ENCODE measurements around the gene UCP3. TPM values are rescaled to one million over a fixed set of nuclear protein-coding genes. Genes with fewer than 3 reads are reported as not detected.

Gene UCP3
- total and polyA plus RNA-seq, 2 donors (not counting 1 experiment from before 2014, with no cell fraction given): 8.9 to 11.0 TPM

DNA sequence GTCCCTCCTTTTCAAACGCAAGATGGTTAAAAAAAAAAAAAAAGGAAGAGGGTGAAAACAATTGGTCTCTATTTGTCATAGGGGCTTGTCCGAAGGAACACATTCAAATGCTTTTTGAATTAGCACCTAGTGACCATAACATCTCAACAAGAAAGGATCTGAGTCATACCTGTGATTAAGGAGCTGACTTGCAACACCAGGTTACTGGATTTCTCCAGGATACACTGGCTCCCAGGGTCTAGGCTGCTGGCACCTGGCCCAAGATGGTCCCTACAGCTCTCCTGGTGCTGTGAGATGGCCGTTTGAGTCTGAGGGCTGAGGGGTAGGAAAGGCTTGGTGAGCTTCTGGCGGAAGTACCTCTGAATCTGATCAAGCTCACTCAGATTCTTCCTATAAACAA, 28.4 kb upstream of the UCP3 start:
- POLR2A ChIA-PET: no interaction called here
- CTCF ChIA-PET: interaction anchor here (0.5 to 2.1 kb wide), 4 partner anchors 53 to 74 kb away, joined by 3 to 7 read pairs (median 4); no protein-coding TSS in a partner anchor
- Mint-ChIP-seq H3K4me3 (no peak overlapping the region), H3K27ac (no peak overlapping the region), H3K9me3 (ENCODE audit: insufficient read depth) (no peaks in the 10 kb centered on the region), H3K27me3 (no peaks in the 10 kb centered on the region), H3K4me1 (peaks cover 2% of the 10 kb centered on the region)
- no peaks in the 10 kb centered on the region for H3K79me2 ChIP-seq (ENCODE audit: control insufficient read depth, insufficient read depth, low read length)
- no peaks in the 10 kb centered on the region for H3K9me3 ChIP-seq (ENCODE audit: control extremely low read depth in 1 of 3, control insufficient read depth in 2 of 3, insufficient read depth in 1 of 3, low read length in 2 of 3)
- H3K36me3 ChIP-seq (replicated peaks in 1 of 2; ENCODE audit: control extremely low read depth in 1 of 2, control insufficient read depth in 1 of 2, extremely low read depth in 1 of 2, insufficient read depth in 2 of 2, low read length in 1 of 2): peaks cover 11 to 83% of the 10 kb centered on the region in 2 experiments
- intact Hi-C loops (cut with micrococcal nuclease): no loop called here
- H3K9ac ChIP-seq (ENCODE audit: low read length): no peak overlapping the region
- no peak overlapping the region for H3K27ac ChIP-seq (ENCODE audit: low read length in 2 of 2)
- no peak overlapping the region for H2AFZ ChIP-seq (ENCODE audit: insufficient read depth, low read depth, low read length, poor library complexity, severe bottlenecking)
- H3K27me3 ChIP-seq (replicated peaks in 1 of 4; ENCODE audit: control extremely low read depth in 1 of 4, control insufficient read depth in 3 of 4, insufficient read depth in 4 of 4, low read length in 3 of 4): no peaks in the 10 kb centered on the region
- no peak overlapping the region for H3K4me3 ChIP-seq (ENCODE audit: control extremely low read depth in 1 of 5, extremely low read depth in 1 of 5, insufficient read depth in 1 of 5, low read depth in 2 of 5, low read length in 4 of 5)
- TF ChIP-seq EZH2 (IDR thresholded peaks at IDR 0.05; ENCODE audit: borderline replicate concordance, insufficient read depth, low read depth, low read length, poor library complexity, severe bottlenecking): no peak
- TF ChIP-seq, protein P1, sequence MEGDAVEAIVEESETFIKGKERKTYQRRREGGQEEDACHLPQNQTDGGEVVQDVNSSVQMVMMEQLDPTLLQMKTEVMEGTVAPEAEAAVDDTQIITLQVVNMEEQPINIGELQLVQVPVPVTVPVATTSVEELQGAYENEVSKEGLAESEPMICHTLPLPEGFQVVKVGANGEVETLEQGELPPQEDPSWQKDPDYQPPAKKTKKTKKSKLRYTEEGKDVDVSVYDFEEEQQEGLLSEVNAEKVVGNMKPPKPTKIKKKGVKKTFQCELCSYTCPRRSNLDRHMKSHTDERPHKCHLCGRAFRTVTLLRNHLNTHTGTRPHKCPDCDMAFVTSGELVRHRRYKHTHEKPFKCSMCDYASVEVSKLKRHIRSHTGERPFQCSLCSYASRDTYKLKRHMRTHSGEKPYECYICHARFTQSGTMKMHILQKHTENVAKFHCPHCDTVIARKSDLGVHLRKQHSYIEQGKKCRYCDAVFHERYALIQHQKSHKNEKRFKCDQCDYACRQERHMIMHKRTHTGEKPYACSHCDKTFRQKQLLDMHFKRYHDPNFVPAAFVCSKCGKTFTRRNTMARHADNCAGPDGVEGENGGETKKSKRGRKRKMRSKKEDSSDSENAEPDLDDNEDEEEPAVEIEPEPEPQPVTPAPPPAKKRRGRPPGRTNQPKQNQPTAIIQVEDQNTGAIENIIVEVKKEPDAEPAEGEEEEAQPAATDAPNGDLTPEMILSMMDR (IDR thresholded peaks at IDR 0.05): no peak
- no peak for DNase-seq
- no CpG with 5 or more reads among the region's 4 CpGs for WGBS (ENCODE audit: insufficient coverage)
- H3K4me1 ChIP-seq (ENCODE audit: control insufficient read depth in 2 of 2, insufficient read depth in 2 of 2, low read length in 2 of 2): no peaks in the 10 kb centered on the region
- H4K20me1 ChIP-seq (ENCODE audit: control insufficient read depth, insufficient read depth, low read length, poor library complexity, severe bottlenecking): no peaks in the 10 kb centered on the region
- H3K4me2 ChIP-seq (replicated peaks; ENCODE audit: low read depth, low read length, poor library complexity, severe bottlenecking): no peak overlapping the region
- ATAC-seq (ENCODE audit: low read depth): no peak

DNA sequence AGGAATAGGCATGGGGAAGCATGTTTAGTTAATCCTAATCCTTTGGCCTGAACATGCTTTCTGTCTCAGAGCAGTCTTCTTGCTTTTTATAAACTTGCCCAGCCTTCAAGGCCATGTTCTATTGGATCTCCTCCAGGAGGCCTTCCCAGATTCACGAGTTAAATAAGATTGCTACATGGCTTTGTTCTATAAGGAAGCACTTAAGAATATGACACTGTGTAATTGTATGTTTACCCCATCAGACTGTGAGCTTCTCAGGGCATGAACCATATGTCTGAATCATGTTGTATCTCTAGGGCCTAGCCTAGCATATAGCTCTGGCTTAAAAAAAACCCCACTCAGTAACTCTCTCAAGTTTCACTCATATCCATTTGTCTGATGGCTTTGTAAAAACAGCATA, 26.4 kb upstream of the UCP3 start:
- Histone ChIP-seq H3K4me3 (ENCODE audit: control extremely low read depth in 1 of 5, extremely low read depth in 1 of 5, insufficient read depth in 1 of 5, low read depth in 2 of 5, low read length in 4 of 5) (no peak overlapping the region), H3K79me2 (ENCODE audit: control insufficient read depth, insufficient read depth, low read length) (no peaks in the 10 kb centered on the region), H4K20me1 (ENCODE audit: control insufficient read depth, insufficient read depth, low read length, poor library complexity, severe bottlenecking) (no peaks in the 10 kb centered on the region), H3K4me1 (ENCODE audit: control insufficient read depth in 2 of 2, insufficient read depth in 2 of 2, low read length in 2 of 2) (peaks cover 0 to 7% of the 10 kb centered on the region in 2 donors), H3K4me2 (replicated peaks; ENCODE audit: low read depth, low read length, poor library complexity, severe bottlenecking) (no peak overlapping the region), H3K27ac (ENCODE audit: low read length in 2 of 2) (no peak overlapping the region), H3K36me3 (replicated peaks in 1 of 2; ENCODE audit: control extremely low read depth in 1 of 2, control insufficient read depth in 1 of 2, extremely low read depth in 1 of 2, insufficient read depth in 2 of 2, low read length in 1 of 2) (peaks cover 8 to 78% of the 10 kb centered on the region in 2 experiments), H3K9ac (ENCODE audit: low read length) (no peak overlapping the region), H3K9me3 (ENCODE audit: control extremely low read depth in 1 of 3, control insufficient read depth in 2 of 3, insufficient read depth in 1 of 3, low read length in 2 of 3) (no peaks in the 10 kb centered on the region), H2AFZ (ENCODE audit: insufficient read depth, low read depth, low read length, poor library complexity, severe bottlenecking) (no peak overlapping the region), H3K27me3 (replicated peaks in 1 of 4; ENCODE audit: control extremely low read depth in 1 of 4, control insufficient read depth in 3 of 4, insufficient read depth in 4 of 4, low read length in 3 of 4) (no peaks in the 10 kb centered on the region)
- H3K27me3 Mint-ChIP-seq: no peaks in the 10 kb centered on the region
- no CpG with 5 or more reads among the region's 1 CpG for WGBS (ENCODE audit: insufficient coverage)
- DNase-seq (no peak), ATAC-seq (ENCODE audit: low read depth) (no peak)
- ChIA-PET CTCF (interaction anchor here (0.7 to 2.7 kb wide), 4 partner anchors 16 to 71 kb away, joined by 3 to 15 read pairs (median 6); no protein-coding TSS in a partner anchor), POLR2A (no interaction called here)
- intact Hi-C loops (cut with micrococcal nuclease): no loop called here
- H3K9me3 Mint-ChIP-seq (ENCODE audit: insufficient read depth): no peaks in the 10 kb centered on the region
- no peak overlapping the region for H3K4me3 Mint-ChIP-seq
- H3K27ac Mint-ChIP-seq: no peak overlapping the region
- TF ChIP-seq EZH2 (IDR thresholded peaks at IDR 0.05; ENCODE audit: borderline replicate concordance, insufficient read depth, low read depth, low read length, poor library complexity, severe bottlenecking): no peak
- TF ChIP-seq, protein P1 (IDR thresholded peaks at IDR 0.05): no peak
- peaks cover 12% of the 10 kb centered on the region for H3K4me1 Mint-ChIP-seq

Measured in B cell (primary cell).